Cardiac muscle cell (in vitro differentiated cells and primary cell): ENCODE measurements around the gene LYRM4. TPM values are rescaled to one million over a fixed set of nuclear protein-coding genes. Genes with fewer than 3 reads are reported as not detected.

Source experiments
- DNase-seq, 2 donors: peaks; one replicate each; pipeline versions ENCODE4 v3.0.0 to v3.0.0-alpha.2; 2010 to 2017; ENCODE audit warnings: low read depth in 1 of 2, low spot score in 1 of 2
- H3K27ac ChIP-seq: fragments of 200-600 bp; sonication (generic); 2 replicates; pipeline ENCODE4 v1.5.1; 2016
- H3K27me3 ChIP-seq: fragments of 200-600 bp; sonication (generic); 2 replicates; pipeline ENCODE4 v1.6.0; 2016; ENCODE audit warnings: control low read depth
- H3K36me3 ChIP-seq: fragments of 200-600 bp; sonication (generic); 2 replicates; pipeline ENCODE4 v1.5.1; 2016; ENCODE audit warnings: control low read depth
- H3K4me1 ChIP-seq: fragments of 200-600 bp; sonication (generic); 2 replicates; pipeline ENCODE4 v1.8.1; 2017; ENCODE audit warnings: low read depth, mild to moderate bottlenecking, mixed run types
- H3K4me3 ChIP-seq: fragments of 200-600 bp; sonication (generic); 2 replicates; pipeline ENCODE4 v1.5.1; 2016; ENCODE audit warnings: mild to moderate bottlenecking
- H3K9me3 ChIP-seq: fragments of 200-600 bp; sonication (generic); 2 replicates; pipeline ENCODE4 v1.5.1; 2017; ENCODE audit warnings: low read depth, mild to moderate bottlenecking, control low read depth
- CTCF ChIP-seq: IDR thresholded peaks from 2 replicates; pipeline ENCODE4 v1.5.1; 2012; ENCODE audit warnings: low read depth, mild to moderate bottlenecking, low read length
- polyA plus RNA-seq: library from polyadenylated mRNA; unstranded; fragments of >200 nt; fragmentation: Nextera tagmentation; extraction: Ambion mirVana; gene quantifications from 2 replicates; pipeline ENCODE4 v1.2.1, GENCODE V29; 2016
- total RNA-seq: library from RNA; depleted of rRNA; stranded (reverse); fragments of >200 nt; gene quantifications from 2 replicates; pipeline ENCODE4 v1.2.3, GENCODE V29; 2016

Gene LYRM4
- total and polyA plus RNA-seq, 2 experiments from 2014 or later = 24.2 to 38.3 TPM

GRCh38 chr6:5261545-5262109 is 877 bp upstream of the LYRM4 start:
- peak overlapping the region; percentile 100 for H3K27ac ChIP-seq
- H3K9me3 ChIP-seq = no peaks in the 10 kb centered on the region
- TF ChIP-seq CTCF = no peak
- H3K36me3 ChIP-seq = no peaks in the 10 kb centered on the region
- no peak for DNase-seq
- no peaks in the 10 kb centered on the region for H3K27me3 ChIP-seq
- H3K4me3 ChIP-seq = peak overlapping the region; percentile 66
- H3K4me1 ChIP-seq = peaks cover 16% of the 10 kb centered on the region

GRCh38 chr6:5260111-5260620 is 584 bp downstream of the LYRM4 start:
- no peaks in the 10 kb centered on the region for H3K9me3 ChIP-seq
- DNase-seq = peak; percentile 69 to 70
- peak overlapping the region; percentile 100 for H3K27ac ChIP-seq

GRCh38 chr6:5259428-5259827 is 1.3 kb downstream of the LYRM4 start:
- H3K27ac ChIP-seq = no peak overlapping the region
- H3K4me3 ChIP-seq = peak overlapping the region; percentile 66
- H3K4me1 ChIP-seq = peaks cover 5% of the 10 kb centered on the region
- H3K36me3 ChIP-seq = no peaks in the 10 kb centered on the region
- DNase-seq = no peak
- H3K27me3 ChIP-seq = no peaks in the 10 kb centered on the region
- no peaks in the 10 kb centered on the region for H3K9me3 ChIP-seq
- TF ChIP-seq CTCF = no peak

More at GRCh38 chr6:5260111-5260620, 584 bp downstream of the LYRM4 start:
- Histone ChIP-seq H3K36me3 (no peaks in the 10 kb centered on the region), H3K4me1 (peaks cover 12% of the 10 kb centered on the region), H3K27me3 (no peaks in the 10 kb centered on the region), H3K4me3 (peak overlapping the region; percentile 66)
- no peak for TF ChIP-seq CTCF

- H3K27me3 ChIP-seq = no peaks in the 10 kb centered on the region
- no peak for DNase-seq
- H3K36me3 ChIP-seq = no peaks in the 10 kb centered on the region
- TF ChIP-seq CTCF = no peak
- peaks cover under 1% of the 10 kb centered on the region for H3K4me1 ChIP-seq
- H3K9me3 ChIP-seq = no peaks in the 10 kb centered on the region
- H3K27ac ChIP-seq = no peak overlapping the region
- no peak overlapping the region for H3K4me3 ChIP-seq
Observed at GRCh38 chr6:5257400-5257799, 3.4 kb downstream of the LYRM4 start.

- Histone ChIP-seq H3K27ac (no peak overlapping the region), H3K27me3 (no peaks in the 10 kb centered on the region), H3K36me3 (no peaks in the 10 kb centered on the region), H3K4me3 (no peak overlapping the region), H3K4me1 (no peaks in the 10 kb centered on the region), H3K9me3 (no peaks in the 10 kb centered on the region)
- no peak for DNase-seq
- TF ChIP-seq CTCF = no peak
Observed at GRCh38 chr6:5256952-5257351, 3.8 kb downstream of the LYRM4 start.

GRCh38 chr6:5250911-5251310 is 9.8 kb downstream of the LYRM4 start:
- DNase-seq = no peak
- H3K9me3 ChIP-seq = no peaks in the 10 kb centered on the region
- no peak for TF ChIP-seq CTCF
- no peak overlapping the region for H3K27ac ChIP-seq
- H3K4me1 ChIP-seq = no peaks in the 10 kb centered on the region
- no peak overlapping the region for H3K4me3 ChIP-seq
- H3K27me3 ChIP-seq = no peaks in the 10 kb centered on the region
- H3K36me3 ChIP-seq = no peaks in the 10 kb centered on the region
